ENCODE measurements around the gene LRRC73.
"Not testable (repeated sequence)": the region's sequence is repeated elsewhere in the genome, so short reads cannot be mapped to it uniquely, and the experiment has no call there.

The LRRC73 gene, protein sequence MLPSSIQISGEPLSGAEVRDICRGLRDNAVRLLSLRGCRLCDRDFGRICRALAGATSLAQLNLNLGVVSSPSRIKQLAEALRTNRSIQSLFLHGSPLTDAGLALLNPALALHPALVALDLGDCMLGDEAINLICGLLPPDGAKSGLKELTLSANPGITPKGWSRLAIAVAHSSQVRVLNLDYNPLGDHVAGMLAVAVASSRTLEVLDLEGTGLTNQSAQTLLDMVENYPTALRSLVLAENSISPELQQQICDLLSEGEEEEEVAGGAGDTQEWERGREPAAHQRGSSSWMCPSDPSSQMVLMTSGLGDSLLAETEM

DNA sequence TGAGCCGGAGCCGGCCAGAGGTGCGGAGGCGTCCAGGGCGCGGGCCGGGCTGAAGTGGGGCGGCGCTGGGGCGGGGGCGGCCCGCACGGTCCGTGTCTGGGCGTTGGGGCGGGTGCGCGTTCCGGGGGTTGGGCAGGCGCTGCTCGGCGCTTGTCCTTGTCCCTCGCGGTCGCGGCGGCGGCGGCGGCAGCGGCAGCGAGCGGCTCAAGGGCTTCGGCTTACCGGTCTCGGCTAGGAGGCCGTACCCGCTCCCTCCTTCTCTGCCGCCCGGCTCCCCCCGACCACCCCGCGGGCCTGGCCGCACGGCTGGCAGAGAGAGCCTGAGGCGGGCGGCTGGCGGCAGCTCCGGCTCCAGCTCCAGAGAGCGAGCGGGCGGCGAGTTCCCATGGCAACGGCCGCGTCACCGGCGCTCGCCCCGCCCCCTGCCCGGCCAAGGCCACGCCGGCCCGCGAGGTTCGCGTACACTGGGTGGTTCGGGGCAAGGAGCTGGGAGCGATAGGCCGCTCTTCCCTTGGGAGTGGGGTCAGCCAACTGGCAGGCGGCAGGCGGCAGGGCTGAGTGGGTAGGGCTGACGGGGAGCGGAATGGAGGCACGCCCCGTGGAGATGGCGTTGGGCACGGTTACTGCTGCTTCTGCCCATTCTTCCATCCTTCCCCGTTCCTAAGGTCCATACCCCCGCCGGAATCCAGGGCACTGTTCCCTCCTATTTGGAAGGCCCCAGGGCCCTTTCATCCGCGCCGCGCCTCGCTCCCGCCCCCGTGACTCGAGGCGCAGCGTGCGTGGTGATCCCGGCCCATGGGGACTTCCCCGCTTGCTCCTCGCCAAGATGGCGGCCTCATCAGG is at the start of gene LRRC73:
Gene LRRC73 (minus strand): TSS at position 363 of the 843 bp plus-strand sequence. CDS start 561 bp downstream, outside the sequence.
- DNase-seq (ENCODE audit: low read depth in 2 of 2): peak; percentile 43 to 71

- no peak for DNase-seq (ENCODE audit: low read depth in 2 of 2)
Measured at GRCh38 chr6:43559328-43559727, 49.2 kb upstream of the LRRC73 start.

- not testable (repeated sequence) for DNase-seq (ENCODE audit: low read depth in 2 of 2)
Measured at GRCh38 chr6:43557620-43558019, 47.5 kb upstream of the LRRC73 start.

DNA sequence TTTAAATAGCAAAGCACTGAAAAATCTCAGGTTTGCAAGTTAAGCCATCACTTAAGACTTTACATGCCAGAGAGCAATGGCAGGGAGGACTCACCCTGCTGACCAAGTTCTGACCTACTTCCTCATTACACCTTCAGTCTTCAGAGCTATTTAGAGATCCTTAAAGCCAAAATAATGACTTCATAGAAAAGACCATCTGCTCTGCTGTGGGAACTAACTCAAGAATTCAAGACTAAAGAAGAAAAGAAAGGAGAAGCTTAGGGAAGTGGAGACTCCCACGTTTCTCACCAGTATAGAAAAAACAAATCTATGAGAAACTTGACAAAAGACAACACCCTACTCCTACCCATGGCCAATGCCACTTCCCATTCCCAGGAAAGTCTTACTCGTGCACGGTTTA is 37.1 kb upstream of the LRRC73 start:
- no peak for DNase-seq (ENCODE audit: low read depth in 2 of 2)

- no peak for DNase-seq (ENCODE audit: low read depth in 2 of 2)
Measured at GRCh38 chr6:43544461-43544860, 34.3 kb upstream of the LRRC73 start.

GRCh38 chr6:43541774-43542471 is 31.8 kb upstream of the LRRC73 start:
- DNase-seq (ENCODE audit: low read depth in 2 of 2): no peak

GRCh38 chr6:43540507-43540906 is 30.4 kb upstream of the LRRC73 start:
- no peak for DNase-seq (ENCODE audit: low read depth in 2 of 2)

DNA sequence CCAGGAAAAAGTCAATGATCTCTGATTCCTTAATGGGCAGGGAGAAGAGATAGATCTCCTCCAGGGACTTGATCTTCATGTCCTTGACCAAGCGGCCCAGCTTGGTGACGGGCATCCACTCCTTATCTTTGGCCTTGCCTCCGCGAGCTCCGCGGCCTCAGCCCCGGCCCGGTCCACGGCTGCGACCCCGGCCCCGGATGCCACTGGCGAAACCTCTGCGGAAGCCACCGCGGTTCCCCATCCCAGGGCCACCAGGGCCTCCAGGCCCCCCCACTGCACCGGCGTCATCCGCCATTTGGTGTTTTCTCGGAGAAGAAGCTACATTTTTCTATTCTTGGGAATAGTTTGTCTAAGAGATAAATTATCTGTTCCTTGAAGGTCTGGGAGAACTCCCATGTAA is 29.3 kb upstream of the LRRC73 start:
- DNase-seq (ENCODE audit: low read depth in 2 of 2): not testable (repeated sequence)

- not testable (repeated sequence) for DNase-seq (ENCODE audit: low read depth in 2 of 2)
Measured at GRCh38 chr6:43538986-43539385, 28.8 kb upstream of the LRRC73 start.

DNA sequence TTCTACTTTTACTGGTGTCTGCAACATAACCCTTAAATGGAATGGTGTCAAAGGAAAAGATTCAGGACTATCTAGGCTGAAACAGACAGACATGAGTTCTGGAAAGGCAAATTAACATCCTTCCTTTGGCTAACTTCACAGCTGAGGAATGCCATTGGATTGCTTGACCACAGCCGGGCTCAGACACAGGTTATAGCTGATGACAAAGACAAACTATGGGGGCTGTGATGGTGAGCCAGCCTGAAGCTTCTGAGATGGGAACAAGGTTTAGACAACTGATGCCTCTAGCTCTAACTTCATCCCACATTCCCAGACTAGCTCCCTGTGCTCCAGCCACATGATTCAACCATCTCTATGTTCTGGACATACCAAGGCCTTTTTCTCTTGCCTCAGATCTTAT is 22.1 kb upstream of the LRRC73 start:
- DNase-seq (ENCODE audit: low read depth in 2 of 2): no peak

DNA sequence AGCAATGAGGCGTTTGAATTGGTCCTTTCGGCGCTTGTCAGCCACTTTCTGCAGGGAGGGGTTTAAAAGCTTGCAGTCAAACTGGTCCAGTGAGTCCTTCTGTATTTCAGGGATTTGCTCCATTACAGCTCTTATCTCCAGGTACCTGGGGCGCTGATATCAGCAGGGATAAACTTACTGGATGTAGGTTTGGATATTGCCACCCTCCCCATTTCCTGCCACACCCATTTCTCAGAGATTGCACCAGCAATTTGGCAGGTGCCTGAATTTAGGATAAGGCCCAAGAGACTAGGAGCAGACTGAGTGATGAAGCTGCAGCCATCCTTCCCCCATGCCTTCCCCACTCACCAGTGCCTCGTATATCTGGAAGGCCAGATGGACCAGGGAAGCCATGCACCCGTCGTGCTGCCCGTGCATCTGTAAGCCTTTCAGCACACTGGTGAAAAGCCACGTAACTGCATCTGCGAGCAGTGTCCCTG is 14.4 kb upstream of the LRRC73 start:
- DNase-seq (ENCODE audit: low read depth in 2 of 2): no peak

- no peak for DNase-seq (ENCODE audit: low read depth in 2 of 2)
Measured at GRCh38 chr6:43523284-43523683, 13.1 kb upstream of the LRRC73 start.

DNA sequence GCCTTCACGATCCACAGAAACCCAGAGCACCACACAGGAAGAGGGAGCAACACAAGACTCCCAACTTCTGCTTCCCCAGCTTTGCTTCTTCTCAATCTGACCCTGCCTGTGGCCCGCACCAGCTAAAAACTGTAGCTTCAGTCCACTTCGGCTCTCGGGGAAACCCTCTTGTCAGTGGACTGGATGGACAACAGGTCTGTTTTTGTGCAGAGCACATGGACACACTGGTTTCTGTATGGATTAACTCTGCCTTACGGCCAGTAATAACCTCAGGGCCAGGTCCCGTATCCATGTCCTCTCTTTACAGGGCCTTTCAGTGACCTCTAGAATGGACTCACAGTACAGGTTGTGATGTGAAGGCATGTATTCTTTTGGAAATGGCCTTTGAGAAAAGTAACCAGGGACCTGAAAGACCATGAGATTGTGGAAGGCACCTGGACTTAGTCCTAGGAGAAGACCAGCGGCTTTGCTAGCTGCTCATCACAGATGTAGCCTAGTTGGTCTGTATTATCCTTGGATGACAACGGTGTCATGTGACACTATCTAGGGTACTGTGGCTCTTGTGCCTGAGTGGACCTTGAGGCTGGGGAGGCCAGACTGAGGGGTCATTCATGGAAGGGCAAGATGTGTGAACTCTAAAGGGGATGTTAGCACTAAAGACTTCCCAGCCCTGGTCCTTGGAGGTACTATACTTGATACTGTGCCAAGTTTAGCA is 12.6 kb upstream of the LRRC73 start:
- DNase-seq (ENCODE audit: low read depth in 2 of 2): no peak

GRCh38 chr6:43521836-43522235 is 11.7 kb upstream of the LRRC73 start:
- DNase-seq (ENCODE audit: low read depth in 2 of 2): no peak

GRCh38 chr6:43520097-43520496 is 10.0 kb upstream of the LRRC73 start:
- no peak for DNase-seq (ENCODE audit: low read depth in 2 of 2)

GRCh38 chr6:43517505-43518357 is 7.6 kb upstream of the LRRC73 start:
- no peak for DNase-seq (ENCODE audit: low read depth in 2 of 2)

- peak; percentile 88 to 92 for DNase-seq (ENCODE audit: low read depth in 2 of 2)
Measured at GRCh38 chr6:43516697-43517504, 6.8 kb upstream of the LRRC73 start, which contains the start of the genes POLR1C and YIPF3. POLR1C (plus strand) TSS chr6:43517089; CDS start chr6:43517110, 21 bp downstream. YIPF3 (minus strand) TSS chr6:43516926; CDS start chr6:43516807, 119 bp downstream.

GRCh38 chr6:43516367-43516696 is 6.2 kb upstream of the LRRC73 start:
- DNase-seq (ENCODE audit: low read depth in 2 of 2): no peak

DNA sequence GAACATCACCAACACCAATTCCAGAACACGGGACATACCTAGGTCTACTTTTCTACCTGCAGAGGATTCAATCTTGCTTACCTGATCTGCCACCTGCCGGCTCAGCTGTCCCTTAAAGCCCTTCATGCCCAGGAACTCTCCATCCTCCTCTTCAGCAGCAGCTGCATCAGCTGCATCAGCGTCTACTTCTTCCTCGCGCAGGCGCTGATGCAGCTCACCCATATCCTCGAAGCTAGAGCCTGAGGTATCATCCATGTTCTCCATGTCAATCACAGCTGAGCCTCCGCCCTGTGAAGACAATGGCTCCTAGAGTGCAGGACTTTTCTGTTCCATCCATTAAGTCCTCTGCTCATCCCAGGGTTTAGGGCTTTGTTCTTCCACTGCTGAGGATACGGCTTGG is 5.7 kb upstream of the LRRC73 start:
- DNase-seq (ENCODE audit: low read depth in 2 of 2): no peak

Data from stimulated activated CD4-positive, alpha-beta T cell treated with anti-CD3 and anti-CD28 coated beads, Interleukin-1b, Interleukin-23, amount 100 ng/mL, for 1 hour (primary cell).